ENCODE measurements around the gene ST6GALNAC3. TPM values are rescaled to one million over a fixed set of nuclear protein-coding genes. Genes with fewer than 3 reads are reported as not detected.

ST6GALNAC3 gene
- total RNA-seq, 1 experiment from 2014 or later, result 2.2 TPM

GRCh38 chr1:76463278-76463677, 388.7 kb downstream of the ST6GALNAC3 start:
- no peak overlapping the region for H3K4me3 ChIP-seq (replicated peaks in 1 of 2; ENCODE audit: low read depth in 1 of 2, low read length in 2 of 2)
- intact Hi-C loops (cut with micrococcal nuclease), result no loop called here
- BruUV-seq (replicated peaks), result no TSS peak
- H3K9me2 ChIP-seq (ENCODE audit: insufficient read depth), result no peaks in the 10 kb centered on the region
- no peaks in the 10 kb centered on the region for H3K79me2 ChIP-seq (ENCODE audit: insufficient read depth, low read length)
- ChIA-PET POLR2A (no interaction called here), CTCF (no interaction called here), RAD21 (ENCODE audit: low non-redundant PET in 1 of 2, low total read pairs in 2 of 2, uncharacterized antibody in 2 of 2, unreplicated experiment in 2 of 2) (no interaction called here)
- no peaks in the 10 kb centered on the region for H3K27me3 ChIP-seq (ENCODE audit: insufficient read depth, low read length)
- no peak for DNase-seq (ENCODE audit: low read depth, low spot score)
- no peaks in the 10 kb centered on the region for H4K20me1 ChIP-seq (ENCODE audit: insufficient read depth)
- H2AFZ ChIP-seq (ENCODE audit: low read depth, low read length, poor library complexity, severe bottlenecking), result no peak overlapping the region
- no peaks in the 10 kb centered on the region for H3K9me3 ChIP-seq (ENCODE audit: control insufficient read depth in 1 of 2, insufficient read depth in 1 of 2, low read depth in 1 of 2, low read length in 2 of 2)
- no peak overlapping the region for H3K9ac ChIP-seq (ENCODE audit: low read length)
- H3K4me1 ChIP-seq (ENCODE audit: control insufficient read depth in 1 of 2, insufficient read depth in 2 of 2, low read length in 2 of 2), result no peaks in the 10 kb centered on the region
- ATAC-seq, result no peak
- no peaks in the 10 kb centered on the region for H3K36me3 ChIP-seq (ENCODE audit: control insufficient read depth in 1 of 2, insufficient read depth in 2 of 2, low read length in 2 of 2)
- H3K4me2 ChIP-seq (ENCODE audit: low read length), result no peak overlapping the region
- no peak for TF ChIP-seq YY1 (IDR thresholded peaks at IDR 0.05; ENCODE audit: extremely low read depth, insufficient replicate concordance, low read depth, low read length)
- TF ChIP-seq ELF1 (IDR thresholded peaks at IDR 0.05; ENCODE audit: borderline replicate concordance, low read depth), result no peak
- TF ChIP-seq ZNF274 (IDR thresholded peaks at IDR 0.05; ENCODE audit: low read depth, low read length), result no peak
- TF ChIP-seq TCF7L2 (IDR thresholded peaks at IDR 0.05; ENCODE audit: borderline replicate concordance, extremely low read depth, insufficient read depth, insufficient read length), result no peak
- no peak for TF ChIP-seq EZH2phosphoT487 (IDR thresholded peaks at IDR 0.05; ENCODE audit: borderline replicate concordance)
- TF ChIP-seq REST (IDR thresholded peaks at IDR 0.05; ENCODE audit: low read depth), result no peak
- no peak for TF ChIP-seq POLR2A (IDR thresholded peaks at IDR 0.05; ENCODE audit: borderline replicate concordance, extremely low read depth, insufficient read depth, insufficient read length)
- no peak for TF ChIP-seq ZBTB33 (IDR thresholded peaks at IDR 0.05; ENCODE audit: extremely low read depth, insufficient replicate concordance, low read length)
- TF ChIP-seq, protein P1, sequence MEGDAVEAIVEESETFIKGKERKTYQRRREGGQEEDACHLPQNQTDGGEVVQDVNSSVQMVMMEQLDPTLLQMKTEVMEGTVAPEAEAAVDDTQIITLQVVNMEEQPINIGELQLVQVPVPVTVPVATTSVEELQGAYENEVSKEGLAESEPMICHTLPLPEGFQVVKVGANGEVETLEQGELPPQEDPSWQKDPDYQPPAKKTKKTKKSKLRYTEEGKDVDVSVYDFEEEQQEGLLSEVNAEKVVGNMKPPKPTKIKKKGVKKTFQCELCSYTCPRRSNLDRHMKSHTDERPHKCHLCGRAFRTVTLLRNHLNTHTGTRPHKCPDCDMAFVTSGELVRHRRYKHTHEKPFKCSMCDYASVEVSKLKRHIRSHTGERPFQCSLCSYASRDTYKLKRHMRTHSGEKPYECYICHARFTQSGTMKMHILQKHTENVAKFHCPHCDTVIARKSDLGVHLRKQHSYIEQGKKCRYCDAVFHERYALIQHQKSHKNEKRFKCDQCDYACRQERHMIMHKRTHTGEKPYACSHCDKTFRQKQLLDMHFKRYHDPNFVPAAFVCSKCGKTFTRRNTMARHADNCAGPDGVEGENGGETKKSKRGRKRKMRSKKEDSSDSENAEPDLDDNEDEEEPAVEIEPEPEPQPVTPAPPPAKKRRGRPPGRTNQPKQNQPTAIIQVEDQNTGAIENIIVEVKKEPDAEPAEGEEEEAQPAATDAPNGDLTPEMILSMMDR (IDR thresholded peaks at IDR 0.05 in 2 of 3, conservative IDR thresholded peaks at IDR 0.05 in 1 of 3; ENCODE audit: borderline replicate concordance in 1 of 3, insufficient read depth in 1 of 3, low read depth in 2 of 3, low read length in 2 of 3), result no peak
- no peak for TF ChIP-seq JUND (IDR thresholded peaks at IDR 0.05)
- no peak for TF ChIP-seq SIN3A (IDR thresholded peaks at IDR 0.05; ENCODE audit: low read depth)
- TF ChIP-seq, protein P2, sequence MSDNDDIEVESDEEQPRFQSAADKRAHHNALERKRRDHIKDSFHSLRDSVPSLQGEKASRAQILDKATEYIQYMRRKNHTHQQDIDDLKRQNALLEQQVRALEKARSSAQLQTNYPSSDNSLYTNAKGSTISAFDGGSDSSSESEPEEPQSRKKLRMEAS (IDR thresholded peaks at IDR 0.05), result no peak
- TF ChIP-seq EZH2 (IDR thresholded peaks at IDR 0.05), result no peak
- TF ChIP-seq EGR1 (IDR thresholded peaks at IDR 0.05; ENCODE audit: low read depth), result no peak
- no peak for TF ChIP-seq SRF (IDR thresholded peaks at IDR 0.05; ENCODE audit: low read depth)
- no peak for TF ChIP-seq SP1 (IDR thresholded peaks at IDR 0.05; ENCODE audit: low read depth)
- no peak overlapping the region for H3K27ac ChIP-seq (ENCODE audit: low read depth, low read length)

Measured in HCT116 (cell line).